Stimulated activated CD4-positive, alpha-beta T cell treated with anti-CD3 and anti-CD28 coated beads, Interleukin-1b, Interleukin-23, amount 100 ng/mL, for 1 hour (primary cell): ENCODE data around the gene TMC8.
"Not testable (repeated sequence)": the region's sequence is repeated elsewhere in the genome, so short reads cannot be mapped to it uniquely, and the experiment has no call there.

ENCODE experiments used
- DNase-seq, 2 donors: peaks; one replicate each; pipeline ENCODE4 v3.0.0-alpha.2; 2020; ENCODE audit warnings: low read depth in 2 of 2

Gene TMC8

GRCh38 chr17:78130437-78131101, at the start of gene TMC8:
TSS of gene TMC8 (plus strand) at chr17:78130771. CDS start at chr17:78131589, 818 bp downstream.
- DNase-seq: no peak

- no peak for DNase-seq
Observed at GRCh38 chr17:78081551-78081950, 49.0 kb upstream of the TMC8 start.

- not testable (repeated sequence) for DNase-seq
Observed at GRCh38 chr17:78082355-78082872, 48.2 kb upstream of the TMC8 start.

GRCh38 chr17:78082988-78083387, 47.6 kb upstream of the TMC8 start:
- DNase-seq: no peak

GRCh38 chr17:78086740-78087139, 43.8 kb upstream of the TMC8 start:
- no peak for DNase-seq

GRCh38 chr17:78088529-78088928, 42.0 kb upstream of the TMC8 start:
- no peak for DNase-seq

- DNase-seq: no peak
Observed at GRCh38 chr17:78089576-78090281, 40.8 kb upstream of the TMC8 start.

GRCh38 chr17:78092794-78093324, 37.7 kb upstream of the TMC8 start:
- DNase-seq: no peak

GRCh38 chr17:78095035-78095434, 35.5 kb upstream of the TMC8 start:
- no peak for DNase-seq

- no peak for DNase-seq
Observed at GRCh38 chr17:78096093-78096492, 34.5 kb upstream of the TMC8 start.

- DNase-seq: no peak
Observed at GRCh38 chr17:78101112-78101511, 29.5 kb upstream of the TMC8 start.

- DNase-seq: no peak
Observed at GRCh38 chr17:78101542-78101941, 29.0 kb upstream of the TMC8 start.

GRCh38 chr17:78103311-78103710, 27.3 kb upstream of the TMC8 start:
- DNase-seq: no peak

- no peak for DNase-seq
Observed at GRCh38 chr17:78104540-78104941, 26.0 kb upstream of the TMC8 start.

- DNase-seq: no peak
Observed at GRCh38 chr17:78105101-78105500, 25.5 kb upstream of the TMC8 start.

- DNase-seq: no peak
Observed at GRCh38 chr17:78105551-78105950, 25.0 kb upstream of the TMC8 start.

GRCh38 chr17:78106211-78106610, 24.4 kb upstream of the TMC8 start:
- no peak for DNase-seq

- DNase-seq: no peak
Observed at GRCh38 chr17:78107457-78107856, 23.1 kb upstream of the TMC8 start.

GRCh38 chr17:78107976-78108725, 22.4 kb upstream of the TMC8 start:
- DNase-seq: no peak

GRCh38 chr17:78108726-78109488, 21.7 kb upstream of the TMC8 start:
- no peak for DNase-seq

GRCh38 chr17:78109489-78109761, 21.1 kb upstream of the TMC8 start:
- no peak for DNase-seq
